K562 (cell line): Measurements from ENCODE around the gene RAB3D. TPM values are rescaled to one million over a fixed set of nuclear protein-coding genes. Genes with fewer than 3 reads are reported as not detected.

Experiments
- CBX8 ChIP-seq: fragments of 200-600 bp; sonication (generic); IDR thresholded peaks from 2 replicates; pipeline ENCODE4 v1.6.1; 2012; ENCODE audit warnings: borderline replicate concordance, mixed run types, low read depth, mild to moderate bottlenecking, moderate library complexity, mixed read lengths, low read length, control low read depth, inconsistent platforms; ENCODE audit not compliant: poor library complexity, severe bottlenecking; ENCODE audit errors: extremely low read depth
- ERF ChIP-seq: fragments of 450-650 bp; formaldehyde crosslinking; IDR thresholded peaks from 2 replicates; pipeline ENCODE4 v1.4.0; 2020; ENCODE audit warnings: mild to moderate bottlenecking, mixed read lengths
- FUS ChIP-seq: fragments of 200-400 bp; formaldehyde crosslinking; optimal IDR thresholded peaks from 2 replicates; pipeline ENCODE3; 2017; ENCODE audit warnings: low read depth, low read length
- GTF2E2 ChIP-seq: fragments of 200-800 bp; sonication (Bioruptor generic); IDR thresholded peaks from 2 replicates; pipeline ENCODE4 v1.6.1; 2016; ENCODE audit warnings: missing genetic modification characterization, missing compliant biosample characterization
- GTF3C2 ChIP-seq: IDR thresholded peaks from 3 replicates; pipeline ENCODE4 v1.6.1; 2011; ENCODE audit warnings: borderline replicate concordance, mild to moderate bottlenecking, moderate library complexity; ENCODE audit not compliant: insufficient read length; ENCODE audit errors: extremely low read depth
- JUNB ChIP-seq: fragments of 450-650 bp; formaldehyde crosslinking; conservative IDR thresholded peaks from 2 replicates; pipeline ENCODE4 v1.4.0; 2020; ENCODE audit warnings: mild to moderate bottlenecking
- KDM5B ChIP-seq: fragments of 200-600 bp; sonication (generic); IDR thresholded peaks from 2 replicates; pipeline ENCODE4 v1.6.1; 2012; ENCODE audit warnings: low read depth, mild to moderate bottlenecking, moderate library complexity, low read length, control low read depth, inconsistent platforms; ENCODE audit not compliant: insufficient replicate concordance
- PHF8 ChIP-seq: fragments of 200-600 bp; sonication (generic); IDR thresholded peaks from 2 replicates; pipeline ENCODE4 v1.6.1; 2012; ENCODE audit warnings: mixed run types, mild to moderate bottlenecking, inconsistent platforms, low read length, moderate library complexity, borderline replicate concordance
- SAP30 ChIP-seq: fragments of 200-600 bp; sonication (generic); IDR thresholded peaks from 2 replicates; pipeline ENCODE4 v1.6.1; 2012; ENCODE audit warnings: borderline replicate concordance, low read depth, mild to moderate bottlenecking, moderate library complexity, low read length, control low read depth, inconsistent platforms; ENCODE audit not compliant: insufficient read depth, poor library complexity, severe bottlenecking
- SREBF1 ChIP-seq: fragments of 150-350 bp; IDR thresholded peaks from 2 replicates; pipeline ENCODE4 v1.6.1; 2014; ENCODE audit warnings: antibody characterized with exemption, low read depth, low read length, borderline replicate concordance
- TCFL5 ChIP-seq: fragments of 250-450 bp; sonication (Bioruptor Pico); conservative IDR thresholded peaks from 2 replicates; pipeline ENCODE4 v1.6.1; 2021; ENCODE audit warnings: mild to moderate bottlenecking, moderate library complexity, matching md5 sums
- ZKSCAN1 ChIP-seq: fragments of 150-350 bp; IDR thresholded peaks from 2 replicates; pipeline ENCODE4 v1.6.1; 2016; ENCODE audit warnings: low read depth, low read length
- ZNF224 ChIP-seq: sonication (generic); formaldehyde crosslinking; IDR thresholded peaks from 2 replicates; pipeline ENCODE4 v1.8.0; 2022; ENCODE audit warnings: mild to moderate bottlenecking, missing genetic modification reagents
- ZNF316 ChIP-seq: fragments of 450-650 bp; IDR thresholded peaks from 2 replicates; pipeline ENCODE4 v1.6.1; 2016
- ZNF589 ChIP-seq: fragments of 200-800 bp; sonication (Bioruptor generic); IDR thresholded peaks from 2 replicates; pipeline ENCODE4 v1.6.1; 2016; ENCODE audit warnings: low read depth, missing genetic modification characterization, missing compliant biosample characterization
- polyA plus RNA-seq, 8 experiments: library from polyadenylated mRNA; depleted of rRNA in 4 of 8; stranded (reverse) in 5 of 8; unstranded in 3 of 8; fragments of >200 nt; fragmentation: Nextera tagmentation in 2 of 8; fragmentation: Illumina TruSeq in 1 of 8; extraction: Ambion mirVana in 2 of 8; extraction: Trizol in 1 of 8; gene quantifications; 2 replicates each; pipeline versions ENCODE4 v1.2.1 to v1.2.3, GENCODE V29; 2011 to 2014; ENCODE audit warnings: inconsistent platforms in 1 of 8, missing spikeins in 1 of 8
- total RNA-seq, 7 experiments: library from RNA; depleted of rRNA in 6 of 7; stranded (reverse); fragments of >200 nt in 6 of 7; fragmentation: Illumina TruSeq in 2 of 7; extraction: Trizol in 2 of 7; gene quantifications; 2 replicates each; pipeline versions ENCODE4 v1.2.1 to v1.2.3, GENCODE V29; 2011 to 2021; ENCODE audit warnings: low replicate concordance in 1 of 7
- TF ChIP-seq, protein P1 (sequence below): fragments of 250-450 bp; sonication (Bioruptor Pico); IDR thresholded peaks from 2 replicates; pipeline ENCODE4 v1.8.0; 2021; ENCODE audit warnings: borderline replicate concordance, mild to moderate bottlenecking, moderate library complexity; ENCODE audit not compliant: poor library complexity, severe bottlenecking
- TF ChIP-seq, protein P2 (sequence below), 2 experiments: fragments of 150-350 bp in 1 of 2; IDR thresholded peaks; 2 replicates each; pipeline ENCODE4 v1.6.1; 2012 to 2016; ENCODE audit warnings: low read depth in 2 of 2, low read length in 2 of 2, mild to moderate bottlenecking in 1 of 2, moderate library complexity in 1 of 2
- TF ChIP-seq, protein P3 (sequence below): sonication (generic); formaldehyde crosslinking; IDR thresholded peaks from 2 replicates; pipeline ENCODE4 v1.9.0; 2022; ENCODE audit warnings: mild to moderate bottlenecking, missing genetic modification reagents

RAB3D gene
- total and polyA plus RNA-seq, 9 of the 15 experiments (the other 6 are each of a cell fraction or from before 2014, with no cell fraction given): 0.34 to 3.3 (median 1.3) TPM

DNA sequence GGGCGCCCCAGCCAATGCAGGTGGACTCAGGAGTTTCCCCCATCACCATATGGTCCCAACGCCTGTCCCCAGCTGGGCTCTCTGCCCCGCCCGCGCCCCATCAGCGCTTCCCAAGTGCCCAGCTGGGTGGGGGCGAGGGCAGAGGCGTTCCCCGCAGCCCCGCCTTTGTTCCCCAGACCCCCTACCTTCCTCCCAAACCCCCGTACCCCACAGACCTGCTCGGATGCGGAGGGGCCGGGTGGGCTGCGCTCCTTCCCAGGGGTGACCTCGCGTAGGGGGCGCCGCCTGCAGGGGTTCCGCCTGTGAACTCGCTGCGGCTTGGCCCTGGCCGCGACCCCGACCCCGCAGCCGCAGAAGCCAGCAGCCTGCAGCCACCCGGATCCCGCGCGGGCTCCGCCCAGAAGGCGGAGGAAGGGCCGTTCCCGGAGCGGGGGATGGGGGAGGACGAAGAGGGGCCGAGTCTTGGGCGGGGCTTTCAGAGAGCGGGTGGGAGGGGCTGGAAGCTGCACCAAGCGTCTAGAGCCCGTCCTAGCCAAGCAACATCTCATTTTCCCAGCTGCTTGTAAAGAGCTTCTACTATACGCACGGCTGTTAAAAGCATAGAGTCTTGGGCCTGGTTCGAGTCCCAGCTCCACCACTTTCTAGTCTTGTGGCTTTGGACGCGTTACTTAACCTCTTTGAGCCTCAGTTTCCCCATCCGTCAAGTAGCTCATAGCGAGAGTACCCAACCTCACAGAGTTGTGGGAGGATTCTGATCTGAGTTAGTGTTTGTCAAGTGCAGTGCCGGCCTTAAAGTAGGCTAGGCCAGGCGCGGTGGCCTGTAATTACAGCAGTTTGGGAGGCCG, at the start of gene RAB3D (continued):
- TF ChIP-seq ERF (CRISPR knock-in tag) (no peak), PHF8 (peak; percentile 64; the same call in 1 of the 2 replicates), TCFL5 (no peak), ZNF589 (CRISPR knock-in tag) (no peak), FUS (no peak), KDM5B (peak; percentile 52), ZNF316 (no peak), JUNB (CRISPR knock-in tag) (no peak), GTF2E2 (tag) (no peak), ZKSCAN1 (no peak), SAP30 (peak; percentile 29), ZNF224 (CRISPR knock-in tag) (no peak), SREBF1 (no peak), CBX8 (no peak), GTF3C2 (peak; percentile 43)
- TF ChIP-seq, protein P1, sequence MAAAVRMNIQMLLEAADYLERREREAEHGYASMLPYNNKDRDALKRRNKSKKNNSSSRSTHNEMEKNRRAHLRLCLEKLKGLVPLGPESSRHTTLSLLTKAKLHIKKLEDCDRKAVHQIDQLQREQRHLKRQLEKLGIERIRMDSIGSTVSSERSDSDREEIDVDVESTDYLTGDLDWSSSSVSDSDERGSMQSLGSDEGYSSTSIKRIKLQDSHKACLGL (CRISPR knock-in tag): no peak
- TF ChIP-seq, protein P2, sequence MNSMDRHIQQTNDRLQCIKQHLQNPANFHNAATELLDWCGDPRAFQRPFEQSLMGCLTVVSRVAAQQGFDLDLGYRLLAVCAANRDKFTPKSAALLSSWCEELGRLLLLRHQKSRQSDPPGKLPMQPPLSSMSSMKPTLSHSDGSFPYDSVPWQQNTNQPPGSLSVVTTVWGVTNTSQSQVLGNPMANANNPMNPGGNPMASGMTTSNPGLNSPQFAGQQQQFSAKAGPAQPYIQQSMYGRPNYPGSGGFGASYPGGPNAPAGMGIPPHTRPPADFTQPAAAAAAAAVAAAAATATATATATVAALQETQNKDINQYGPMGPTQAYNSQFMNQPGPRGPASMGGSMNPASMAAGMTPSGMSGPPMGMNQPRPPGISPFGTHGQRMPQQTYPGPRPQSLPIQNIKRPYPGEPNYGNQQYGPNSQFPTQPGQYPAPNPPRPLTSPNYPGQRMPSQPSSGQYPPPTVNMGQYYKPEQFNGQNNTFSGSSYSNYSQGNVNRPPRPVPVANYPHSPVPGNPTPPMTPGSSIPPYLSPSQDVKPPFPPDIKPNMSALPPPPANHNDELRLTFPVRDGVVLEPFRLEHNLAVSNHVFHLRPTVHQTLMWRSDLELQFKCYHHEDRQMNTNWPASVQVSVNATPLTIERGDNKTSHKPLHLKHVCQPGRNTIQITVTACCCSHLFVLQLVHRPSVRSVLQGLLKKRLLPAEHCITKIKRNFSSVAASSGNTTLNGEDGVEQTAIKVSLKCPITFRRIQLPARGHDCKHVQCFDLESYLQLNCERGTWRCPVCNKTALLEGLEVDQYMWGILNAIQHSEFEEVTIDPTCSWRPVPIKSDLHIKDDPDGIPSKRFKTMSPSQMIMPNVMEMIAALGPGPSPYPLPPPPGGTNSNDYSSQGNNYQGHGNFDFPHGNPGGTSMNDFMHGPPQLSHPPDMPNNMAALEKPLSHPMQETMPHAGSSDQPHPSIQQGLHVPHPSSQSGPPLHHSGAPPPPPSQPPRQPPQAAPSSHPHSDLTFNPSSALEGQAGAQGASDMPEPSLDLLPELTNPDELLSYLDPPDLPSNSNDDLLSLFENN (IDR thresholded peaks at IDR 0.05; ENCODE audit: low read depth in 2 of 2, low read length in 2 of 2): peak in 1 of 2 experiments; percentile 32; a peak in 1 of 4 replicates
- TF ChIP-seq, protein P3, sequence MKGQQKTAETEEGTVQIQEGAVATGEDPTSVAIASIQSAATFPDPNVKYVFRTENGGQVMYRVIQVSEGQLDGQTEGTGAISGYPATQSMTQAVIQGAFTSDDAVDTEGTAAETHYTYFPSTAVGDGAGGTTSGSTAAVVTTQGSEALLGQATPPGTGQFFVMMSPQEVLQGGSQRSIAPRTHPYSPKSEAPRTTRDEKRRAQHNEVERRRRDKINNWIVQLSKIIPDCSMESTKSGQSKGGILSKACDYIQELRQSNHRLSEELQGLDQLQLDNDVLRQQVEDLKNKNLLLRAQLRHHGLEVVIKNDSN (CRISPR knock-in tag): no peak
